SU-DHL-6 (cell line): ENCODE data around the gene HELLS.

Experiments
- H2AFZ ChIP-seq: fragments of 200-600 bp; sonication (generic); 2 replicates; pipeline ENCODE4 v1.6.1; 2014; ENCODE audit warnings: low read depth, mild to moderate bottlenecking, moderate library complexity, mixed read lengths, antibody characterized with exemption, low read length; ENCODE audit not compliant: severe bottlenecking
- H3F3A ChIP-seq: fragments of 200-600 bp; shearing (Covaris generic); 2 replicates; pipeline ENCODE4 v1.6.0; 2016; ENCODE audit warnings: antibody characterized with exemption, mild to moderate bottlenecking; ENCODE audit not compliant: insufficient read depth
- H3K27ac ChIP-seq: fragments of 200-600 bp; sonication (generic); 2 replicates; pipeline ENCODE4 v1.5.1; 2016; ENCODE audit warnings: low read depth, mild to moderate bottlenecking, low read length, moderate library complexity, mixed read lengths
- H3K27me3 ChIP-seq: fragments of 200-600 bp; sonication (generic), shearing (Covaris generic); 2 replicates; pipeline ENCODE4 v1.6.0; 2014; ENCODE audit warnings: mild to moderate bottlenecking, low read length
- H3K36me3 ChIP-seq: fragments of 200-600 bp; sonication (generic); 2 replicates; pipeline ENCODE4 v1.6.1; 2014; ENCODE audit warnings: mild to moderate bottlenecking, low read length, mixed read lengths
- H3K4me2 ChIP-seq: fragments of 300-600, 200-600 bp; shearing (Covaris generic), sonication (generic); 2 replicates; pipeline ENCODE4 v1.6.0; 2014; ENCODE audit warnings: low read length, low read depth, mild to moderate bottlenecking; ENCODE audit not compliant: poor library complexity, severe bottlenecking
- H3K4me3 ChIP-seq: fragments of 200-600 bp; sonication (generic); 2 replicates; pipeline ENCODE4 v1.5.1; 2014; ENCODE audit warnings: antibody characterized with exemption, low read length, mild to moderate bottlenecking, mixed read lengths; ENCODE audit not compliant: insufficient read depth, poor library complexity, severe bottlenecking
- H3K79me2 ChIP-seq: fragments of 200-600 bp; sonication (generic); 2 replicates; pipeline ENCODE4 v1.6.1; 2014; ENCODE audit warnings: mild to moderate bottlenecking, low read length, moderate library complexity; ENCODE audit not compliant: insufficient read depth
- H3K9ac ChIP-seq: fragments of 200-600 bp; sonication (generic); 2 replicates; pipeline ENCODE4 v1.7.0; 2014; ENCODE audit warnings: mild to moderate bottlenecking, low read length
- H3K9me2 ChIP-seq: fragments of 200-600 bp; sonication (generic); replicated peaks from 2 replicates; pipeline ENCODE4 v1.6.1; 2014; ENCODE audit warnings: low read length; ENCODE audit not compliant: insufficient read depth
- H3K9me3 ChIP-seq: fragments of 200-600 bp; sonication (generic); 2 replicates; pipeline ENCODE4 v1.6.1; 2014; ENCODE audit warnings: low read length, mixed read lengths; ENCODE audit not compliant: insufficient read depth
- H4K20me1 ChIP-seq: fragments of 200-600 bp; sonication (generic); 2 replicates; pipeline ENCODE4 v1.6.1; 2014; ENCODE audit warnings: low read depth, mild to moderate bottlenecking, antibody characterized with exemption, low read length, moderate library complexity, mixed read lengths
- EZH2phosphoT487 ChIP-seq: fragments of 200-600 bp; sonication (generic), shearing (Covaris generic); conservative IDR thresholded peaks from 2 replicates; pipeline ENCODE4 v1.6.1; 2018; ENCODE audit warnings: mild to moderate bottlenecking, antibody characterized with exemption, low read length, moderate library complexity, mixed read lengths
- TF ChIP-seq, protein P1 (sequence below): fragments of 200-600 bp; sonication (generic); IDR thresholded peaks from one replicate; pipeline ENCODE4 v1.5.1; 2017; ENCODE audit warnings: antibody characterized with exemption, mild to moderate bottlenecking, low read length, moderate library complexity; ENCODE audit not compliant: insufficient read depth, poor library complexity, severe bottlenecking

The HELLS gene

DNA sequence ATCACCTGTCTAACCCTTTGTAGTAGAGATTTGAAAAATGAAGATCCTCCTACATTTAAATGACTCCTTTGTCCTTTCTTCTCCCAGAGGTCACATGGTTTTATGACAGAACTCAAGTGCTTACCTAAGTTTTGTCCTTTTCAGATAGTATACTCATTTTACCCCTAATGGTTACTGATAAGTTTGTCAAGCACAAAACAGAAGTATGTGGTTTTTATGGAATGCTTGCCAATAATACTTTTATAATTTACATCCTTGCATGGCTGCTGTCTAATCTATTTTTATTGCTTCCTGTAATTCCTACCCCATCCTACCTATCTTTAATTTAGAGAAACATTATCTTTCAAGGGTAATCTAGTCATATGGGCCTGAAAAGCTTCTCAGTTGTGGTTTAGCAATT is 37.5 kb downstream of the HELLS start:
- no peak for TF ChIP-seq EZH2phosphoT487
- TF ChIP-seq, protein P1, sequence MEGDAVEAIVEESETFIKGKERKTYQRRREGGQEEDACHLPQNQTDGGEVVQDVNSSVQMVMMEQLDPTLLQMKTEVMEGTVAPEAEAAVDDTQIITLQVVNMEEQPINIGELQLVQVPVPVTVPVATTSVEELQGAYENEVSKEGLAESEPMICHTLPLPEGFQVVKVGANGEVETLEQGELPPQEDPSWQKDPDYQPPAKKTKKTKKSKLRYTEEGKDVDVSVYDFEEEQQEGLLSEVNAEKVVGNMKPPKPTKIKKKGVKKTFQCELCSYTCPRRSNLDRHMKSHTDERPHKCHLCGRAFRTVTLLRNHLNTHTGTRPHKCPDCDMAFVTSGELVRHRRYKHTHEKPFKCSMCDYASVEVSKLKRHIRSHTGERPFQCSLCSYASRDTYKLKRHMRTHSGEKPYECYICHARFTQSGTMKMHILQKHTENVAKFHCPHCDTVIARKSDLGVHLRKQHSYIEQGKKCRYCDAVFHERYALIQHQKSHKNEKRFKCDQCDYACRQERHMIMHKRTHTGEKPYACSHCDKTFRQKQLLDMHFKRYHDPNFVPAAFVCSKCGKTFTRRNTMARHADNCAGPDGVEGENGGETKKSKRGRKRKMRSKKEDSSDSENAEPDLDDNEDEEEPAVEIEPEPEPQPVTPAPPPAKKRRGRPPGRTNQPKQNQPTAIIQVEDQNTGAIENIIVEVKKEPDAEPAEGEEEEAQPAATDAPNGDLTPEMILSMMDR, result no peak
- Histone ChIP-seq H3K27ac (no peak overlapping the region), H3F3A (peaks cover 8% of the 10 kb centered on the region; the same call in 1 of the 2 replicates), H4K20me1 (peaks cover 9% of the 10 kb centered on the region), H3K9me2 (no peaks in the 10 kb centered on the region), H3K79me2 (no peaks in the 10 kb centered on the region), H3K36me3 (peaks cover 45% of the 10 kb centered on the region; the same call in 1 of the 2 replicates), H3K4me3 (no peak overlapping the region), H3K4me2 (no peak overlapping the region), H3K9me3 (no peaks in the 10 kb centered on the region), H3K27me3 (no peaks in the 10 kb centered on the region), H2AFZ (no peak overlapping the region), H3K9ac (no peak overlapping the region)

DNA sequence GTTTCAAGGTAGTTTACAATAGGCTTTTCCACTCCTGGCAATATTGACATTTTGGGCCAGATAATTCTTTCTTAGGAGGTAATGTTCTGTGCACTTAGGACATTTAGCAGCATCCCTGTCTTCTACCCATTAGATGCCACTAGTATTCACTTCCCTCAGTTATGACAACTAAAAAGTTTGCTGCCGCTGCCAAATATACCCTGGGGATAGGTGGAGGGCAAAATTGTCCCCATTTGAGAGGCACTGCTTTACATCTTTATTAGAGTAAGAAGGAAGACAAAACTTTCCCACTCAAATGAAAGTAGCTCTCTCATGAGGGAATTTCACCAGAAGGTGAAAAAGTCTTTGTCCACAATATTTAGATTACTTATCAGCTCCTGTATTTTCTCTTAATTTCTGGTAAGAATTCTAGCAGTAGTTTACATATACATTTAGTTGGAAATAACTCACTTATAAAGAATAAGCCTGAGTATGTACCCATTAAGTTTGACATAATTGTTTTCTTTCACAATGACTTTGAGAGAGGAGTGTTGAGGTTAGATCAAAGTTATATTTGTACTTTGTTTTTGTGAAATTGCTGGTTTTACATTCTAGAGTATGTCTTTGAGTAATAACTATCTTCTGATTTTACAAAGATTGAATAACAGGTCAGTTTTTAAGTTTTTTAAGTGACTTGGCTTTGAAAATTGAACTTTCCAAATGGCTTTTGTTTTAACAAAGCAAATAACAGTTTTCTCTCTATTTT is 46.0 kb downstream of the HELLS start:
- Histone ChIP-seq H3F3A (peaks cover 8% of the 10 kb centered on the region; the same call in 1 of the 2 replicates), H3K27me3 (no peaks in the 10 kb centered on the region), H3K79me2 (no peaks in the 10 kb centered on the region), H3K9me3 (no peaks in the 10 kb centered on the region), H4K20me1 (peaks cover 3% of the 10 kb centered on the region; the same call in 1 of the 2 replicates), H3K9me2 (no peaks in the 10 kb centered on the region), H3K4me2 (no peak overlapping the region), H3K4me3 (no peak overlapping the region), H3K9ac (no peak overlapping the region), H3K36me3 (peaks cover 75% of the 10 kb centered on the region), H2AFZ (no peak overlapping the region), H3K27ac (no peak overlapping the region)
- TF ChIP-seq, protein P1, result no peak
- TF ChIP-seq EZH2phosphoT487, result no peak

DNA sequence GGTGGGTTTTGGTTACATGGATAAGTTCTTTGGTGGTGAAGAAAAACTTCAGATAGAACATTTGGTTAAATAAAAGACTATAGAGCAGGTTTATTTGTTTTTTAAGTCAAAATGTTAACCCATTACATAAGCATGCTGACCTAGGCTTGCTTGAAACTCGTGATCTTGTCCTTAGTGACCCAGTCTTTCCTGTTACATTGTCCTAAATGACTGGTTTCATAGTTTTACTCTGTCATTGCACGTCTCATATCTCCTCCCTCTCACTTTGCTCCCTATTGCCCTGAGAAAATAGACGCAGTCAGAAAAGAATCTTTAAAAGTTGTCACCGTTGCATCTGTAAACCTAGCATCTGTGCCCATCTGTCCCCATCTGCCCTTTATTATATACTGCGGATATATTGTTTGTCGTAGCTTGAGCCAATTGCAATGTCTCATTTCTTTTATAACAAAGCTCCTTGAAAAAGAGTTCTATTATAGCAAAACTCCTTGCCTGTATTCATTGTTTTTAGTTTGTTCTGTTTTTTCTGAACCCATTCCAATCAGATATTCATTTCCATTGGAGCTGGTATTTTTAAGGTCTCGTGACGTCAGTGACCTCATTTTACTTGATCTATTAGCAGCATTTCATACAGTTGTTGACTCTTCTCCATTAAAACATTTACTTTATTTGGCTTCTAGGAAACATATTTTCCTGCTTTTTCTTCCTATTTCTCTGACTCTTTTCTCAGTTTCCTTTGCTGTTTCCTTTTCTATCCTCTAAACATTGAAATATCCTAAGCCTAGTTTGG is 57.3 kb downstream of the HELLS start:
- Histone ChIP-seq H3F3A (peaks cover 10% of the 10 kb centered on the region), H3K79me2 (no peaks in the 10 kb centered on the region), H3K4me2 (no peak overlapping the region), H2AFZ (no peak overlapping the region), H3K9me2 (no peaks in the 10 kb centered on the region), H3K36me3 (peaks cover 43% of the 10 kb centered on the region), H4K20me1 (0 out of 2 replicates have a peak, but pooled peaks cover 4% of the 10 kb centered on the region), H3K9ac (no peak overlapping the region), H3K27ac (no peak overlapping the region), H3K27me3 (no peaks in the 10 kb centered on the region), H3K9me3 (no peaks in the 10 kb centered on the region), H3K4me3 (no peak overlapping the region)
- TF ChIP-seq, protein P1, result no peak
- TF ChIP-seq EZH2phosphoT487, result no peak
